A549 (cell line): ENCODE data around the gene HOXA10.

Source experiments
- BHLHE40 ChIP-seq: IDR thresholded peaks from 2 replicates; pipeline ENCODE4 v1.6.1; 2012; ENCODE audit warnings: low read depth, low read length, inconsistent platforms
- EP300 ChIP-seq, 2 experiments: fragments of >200 bp; sonication (Bioruptor Twin); formaldehyde crosslinking; IDR thresholded peaks; 2 replicates in 1 of 2; 3 replicates in 1 of 2; pipeline ENCODE4 v1.6.1; 2016 to 2017
- ESRRA ChIP-seq: fragments of 150-350 bp; IDR thresholded peaks from 2 replicates; pipeline ENCODE4 v1.6.1; 2014; ENCODE audit warnings: mild to moderate bottlenecking, low read length, borderline replicate concordance
- GATA3 ChIP-seq: IDR thresholded peaks from 2 replicates; pipeline ENCODE4 v1.6.1; 2012; ENCODE audit warnings: borderline replicate concordance
- HOXA7 ChIP-seq: fragments of 250-450 bp; sonication (Bioruptor Pico); IDR thresholded peaks from 2 replicates; pipeline ENCODE4 v1.5.0; 2020; ENCODE audit warnings: mild to moderate bottlenecking, moderate library complexity
- HOXB5 ChIP-seq: fragments of 250-450 bp; sonication (Bioruptor Pico); IDR thresholded peaks from 2 replicates; pipeline ENCODE4 v1.5.0; 2020; ENCODE audit warnings: mild to moderate bottlenecking, moderate library complexity
- POLR2A ChIP-seq: IDR thresholded peaks from 2 replicates; pipeline ENCODE4 v1.6.1; 2012; ENCODE audit warnings: mild to moderate bottlenecking, low read length
- ZNF302 ChIP-seq: fragments of 250-450 bp; sonication (Bioruptor Pico); IDR thresholded peaks from 2 replicates; pipeline ENCODE4 v1.9.0; 2021; ENCODE audit warnings: inconsistent platforms, mild to moderate bottlenecking, moderate library complexity
- TF ChIP-seq, protein P1 (sequence below): fragments of 150-350 bp; IDR thresholded peaks from 2 replicates; pipeline ENCODE4 v1.6.1; 2014; ENCODE audit warnings: low read depth, mild to moderate bottlenecking, low read length
- TF ChIP-seq, protein P2 (sequence below): fragments of >200 bp; sonication (Bioruptor Twin); formaldehyde crosslinking; IDR thresholded peaks from 3 replicates; pipeline ENCODE4 v1.5.1; 2016
- TF ChIP-seq, protein P3 (sequence below): fragments of 450-650 bp; IDR thresholded peaks from 2 replicates; pipeline ENCODE4 v1.6.1; 2014; ENCODE audit warnings: antibody characterized with exemption
- TF ChIP-seq, protein P4 (sequence below): IDR thresholded peaks from 2 replicates; pipeline ENCODE4 v1.6.1; 2012
- TF ChIP-seq, protein P5 (sequence below): fragments of 250-450 bp; sonication (Bioruptor Pico); IDR thresholded peaks from 2 replicates; pipeline ENCODE4 v1.5.0; 2021; ENCODE audit warnings: mild to moderate bottlenecking, moderate library complexity, borderline replicate concordance

DNA sequence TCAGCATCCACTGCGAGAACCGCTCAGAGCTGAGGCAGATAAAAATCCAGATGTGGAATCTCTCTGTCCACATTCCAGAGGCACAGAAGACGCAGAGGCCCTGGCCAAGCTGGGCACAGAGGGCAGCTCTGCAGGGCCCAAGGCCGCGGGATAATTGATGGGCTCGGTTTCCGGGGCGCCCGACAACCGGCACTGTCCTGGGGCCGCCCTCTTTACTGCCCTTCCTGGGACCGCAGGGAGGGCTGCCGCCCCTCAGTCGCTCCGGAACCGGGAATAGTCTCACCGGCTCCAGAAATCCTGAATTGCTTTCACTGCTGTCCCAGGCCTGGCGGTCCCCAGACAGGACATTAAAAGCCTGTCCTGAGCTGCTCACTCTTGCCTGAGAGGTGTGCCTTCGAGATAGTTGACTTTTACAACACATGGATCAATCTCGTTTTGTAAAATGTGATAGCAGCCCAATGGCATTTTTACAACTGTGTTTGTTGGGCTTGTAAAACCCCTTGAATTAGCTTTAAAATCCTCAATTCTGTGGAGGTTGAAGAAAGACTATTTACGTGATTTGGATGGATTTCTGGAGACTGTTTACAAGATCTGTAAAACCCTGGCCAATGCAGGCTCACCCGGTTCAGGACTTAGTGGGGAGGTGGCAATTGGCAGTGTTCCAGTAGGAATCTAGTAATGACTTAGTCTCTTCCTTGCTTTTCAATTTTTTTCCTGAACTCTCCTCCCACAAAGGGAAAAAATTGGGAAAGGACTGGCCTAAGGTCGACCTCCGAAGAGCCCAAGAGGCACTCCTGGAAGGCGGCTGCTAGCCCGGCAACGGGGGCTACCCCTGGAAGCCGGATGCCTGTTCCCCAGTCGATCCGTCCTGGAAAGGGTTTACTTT, 25.1 kb downstream of the HOXA10 start:
- no peak for TF ChIP-seq POLR2A
- TF ChIP-seq, protein P1, sequence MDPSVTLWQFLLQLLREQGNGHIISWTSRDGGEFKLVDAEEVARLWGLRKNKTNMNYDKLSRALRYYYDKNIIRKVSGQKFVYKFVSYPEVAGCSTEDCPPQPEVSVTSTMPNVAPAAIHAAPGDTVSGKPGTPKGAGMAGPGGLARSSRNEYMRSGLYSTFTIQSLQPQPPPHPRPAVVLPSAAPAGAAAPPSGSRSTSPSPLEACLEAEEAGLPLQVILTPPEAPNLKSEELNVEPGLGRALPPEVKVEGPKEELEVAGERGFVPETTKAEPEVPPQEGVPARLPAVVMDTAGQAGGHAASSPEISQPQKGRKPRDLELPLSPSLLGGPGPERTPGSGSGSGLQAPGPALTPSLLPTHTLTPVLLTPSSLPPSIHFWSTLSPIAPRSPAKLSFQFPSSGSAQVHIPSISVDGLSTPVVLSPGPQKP, result no peak
- TF ChIP-seq EP300 (IDR thresholded peaks at IDR 0.05), result no peak
- TF ChIP-seq, protein P2, sequence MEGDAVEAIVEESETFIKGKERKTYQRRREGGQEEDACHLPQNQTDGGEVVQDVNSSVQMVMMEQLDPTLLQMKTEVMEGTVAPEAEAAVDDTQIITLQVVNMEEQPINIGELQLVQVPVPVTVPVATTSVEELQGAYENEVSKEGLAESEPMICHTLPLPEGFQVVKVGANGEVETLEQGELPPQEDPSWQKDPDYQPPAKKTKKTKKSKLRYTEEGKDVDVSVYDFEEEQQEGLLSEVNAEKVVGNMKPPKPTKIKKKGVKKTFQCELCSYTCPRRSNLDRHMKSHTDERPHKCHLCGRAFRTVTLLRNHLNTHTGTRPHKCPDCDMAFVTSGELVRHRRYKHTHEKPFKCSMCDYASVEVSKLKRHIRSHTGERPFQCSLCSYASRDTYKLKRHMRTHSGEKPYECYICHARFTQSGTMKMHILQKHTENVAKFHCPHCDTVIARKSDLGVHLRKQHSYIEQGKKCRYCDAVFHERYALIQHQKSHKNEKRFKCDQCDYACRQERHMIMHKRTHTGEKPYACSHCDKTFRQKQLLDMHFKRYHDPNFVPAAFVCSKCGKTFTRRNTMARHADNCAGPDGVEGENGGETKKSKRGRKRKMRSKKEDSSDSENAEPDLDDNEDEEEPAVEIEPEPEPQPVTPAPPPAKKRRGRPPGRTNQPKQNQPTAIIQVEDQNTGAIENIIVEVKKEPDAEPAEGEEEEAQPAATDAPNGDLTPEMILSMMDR, result no peak
- no peak for TF ChIP-seq GATA3
- TF ChIP-seq BHLHE40, result no peak
- TF ChIP-seq HOXB5 (CRISPR knock-in tag), result no peak
- TF ChIP-seq, protein P3, sequence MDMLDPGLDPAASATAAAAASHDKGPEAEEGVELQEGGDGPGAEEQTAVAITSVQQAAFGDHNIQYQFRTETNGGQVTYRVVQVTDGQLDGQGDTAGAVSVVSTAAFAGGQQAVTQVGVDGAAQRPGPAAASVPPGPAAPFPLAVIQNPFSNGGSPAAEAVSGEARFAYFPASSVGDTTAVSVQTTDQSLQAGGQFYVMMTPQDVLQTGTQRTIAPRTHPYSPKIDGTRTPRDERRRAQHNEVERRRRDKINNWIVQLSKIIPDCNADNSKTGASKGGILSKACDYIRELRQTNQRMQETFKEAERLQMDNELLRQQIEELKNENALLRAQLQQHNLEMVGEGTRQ, result no peak
- TF ChIP-seq, protein P4, sequence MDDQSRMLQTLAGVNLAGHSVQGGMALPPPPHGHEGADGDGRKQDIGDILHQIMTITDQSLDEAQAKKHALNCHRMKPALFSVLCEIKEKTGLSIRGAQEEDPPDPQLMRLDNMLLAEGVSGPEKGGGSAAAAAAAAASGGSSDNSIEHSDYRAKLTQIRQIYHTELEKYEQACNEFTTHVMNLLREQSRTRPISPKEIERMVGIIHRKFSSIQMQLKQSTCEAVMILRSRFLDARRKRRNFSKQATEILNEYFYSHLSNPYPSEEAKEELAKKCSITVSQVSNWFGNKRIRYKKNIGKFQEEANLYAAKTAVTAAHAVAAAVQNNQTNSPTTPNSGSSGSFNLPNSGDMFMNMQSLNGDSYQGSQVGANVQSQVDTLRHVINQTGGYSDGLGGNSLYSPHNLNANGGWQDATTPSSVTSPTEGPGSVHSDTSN, result no peak
- TF ChIP-seq, protein P5, sequence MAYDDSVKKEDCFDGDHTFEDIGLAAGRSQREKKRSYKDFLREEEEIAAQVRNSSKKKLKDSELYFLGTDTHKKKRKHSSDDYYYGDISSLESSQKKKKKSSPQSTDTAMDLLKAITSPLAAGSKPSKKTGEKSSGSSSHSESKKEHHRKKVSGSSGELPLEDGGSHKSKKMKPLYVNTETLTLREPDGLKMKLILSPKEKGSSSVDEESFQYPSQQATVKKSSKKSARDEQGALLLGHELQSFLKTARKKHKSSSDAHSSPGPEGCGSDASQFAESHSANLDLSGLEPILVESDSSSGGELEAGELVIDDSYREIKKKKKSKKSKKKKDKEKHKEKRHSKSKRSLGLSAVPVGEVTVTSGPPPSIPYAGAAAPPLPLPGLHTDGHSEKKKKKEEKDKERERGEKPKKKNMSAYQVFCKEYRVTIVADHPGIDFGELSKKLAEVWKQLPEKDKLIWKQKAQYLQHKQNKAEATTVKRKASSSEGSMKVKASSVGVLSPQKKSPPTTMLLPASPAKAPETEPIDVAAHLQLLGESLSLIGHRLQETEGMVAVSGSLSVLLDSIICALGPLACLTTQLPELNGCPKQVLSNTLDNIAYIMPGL, result no peak
- TF ChIP-seq HOXA7 (CRISPR knock-in tag), result no peak
- TF ChIP-seq ESRRA, result no peak
- TF ChIP-seq ZNF302, result no peak
